OCI-LY7 (cell line): Measurements from ENCODE around the gene NOL6. TPM values are rescaled to one million over a fixed set of nuclear protein-coding genes. Genes with fewer than 3 reads are reported as not detected.

Experiments used
- BruUV-seq: library from RNA; stranded (reverse); fragments of 400-500 nt; replicated peaks from 2 replicates; lab custom pipeline; 2021; lab: Mats Ljungman, UMichigan
- CTCF ChIA-PET: fragments of 300-600 bp; sonication (Branson Sonifier 250); formaldehyde crosslinking; loops from one replicate; lab custom pipeline; 2022; ENCODE audit warnings: antibody characterized with exemption; ENCODE audit not compliant: unreplicated experiment; lab: Charles Lee
- POLR2A ChIA-PET: fragments of 300-600 bp; sonication (Branson Sonifier 250); formaldehyde crosslinking; loops from one replicate; lab custom pipeline; 2022; ENCODE audit warnings: antibody characterized with exemption; lab: Charles Lee
- DNase-seq: peaks from one replicate; pipeline ENCODE4 v3.0.0-alpha.2; 2015; ENCODE audit warnings: low spot score
- H2AFZ ChIP-seq: fragments of 200-600 bp; sonication (generic), shearing (Covaris generic); 2 replicates; pipeline ENCODE4 v1.6.1; 2014; ENCODE audit warnings: mild to moderate bottlenecking, antibody characterized with exemption, low read length, moderate library complexity
- H3K27ac ChIP-seq: fragments of 200-600 bp; sonication (generic); 2 replicates; pipeline ENCODE4 v1.5.1; 2014; ENCODE audit warnings: mixed run types, low read depth, mild to moderate bottlenecking, moderate library complexity, low read length, inconsistent platforms; ENCODE audit not compliant: poor library complexity, severe bottlenecking
- H3K36me3 ChIP-seq: fragments of 200-600 bp; sonication (generic); 2 replicates; pipeline ENCODE4 v1.6.1; 2014; ENCODE audit warnings: mild to moderate bottlenecking, antibody characterized with exemption, low read length, moderate library complexity, mixed read lengths; ENCODE audit not compliant: insufficient read depth
- H3K4me1 ChIP-seq: fragments of 200-600 bp; sonication (generic); 2 replicates; pipeline ENCODE4 v1.5.1; 2014; ENCODE audit warnings: mild to moderate bottlenecking, low read length; ENCODE audit not compliant: insufficient read depth, poor library complexity, severe bottlenecking
- H3K4me2 ChIP-seq: fragments of 200-600 bp; sonication (generic); 2 replicates; pipeline ENCODE4 v1.6.1; 2014; ENCODE audit warnings: mild to moderate bottlenecking, low read length
- H3K4me3 ChIP-seq: fragments of 200-600 bp; sonication (generic); 2 replicates; pipeline ENCODE4 v1.5.1; 2014; ENCODE audit warnings: mild to moderate bottlenecking, low read depth, low read length; ENCODE audit not compliant: poor library complexity, severe bottlenecking
- H3K79me2 ChIP-seq: fragments of 200-600 bp; sonication (generic); 2 replicates; pipeline ENCODE4 v1.6.1; 2016; ENCODE audit warnings: low read depth, mild to moderate bottlenecking, low read length, moderate library complexity, mixed read lengths; ENCODE audit not compliant: insufficient read depth
- H3K9me2 ChIP-seq: fragments of 200-600 bp; sonication (generic); 2 replicates; pipeline ENCODE4 v1.6.1; 2016; ENCODE audit warnings: mild to moderate bottlenecking, low read length, mixed read lengths; ENCODE audit not compliant: insufficient read depth
- H3K9me3 ChIP-seq: fragments of 200-600 bp; sonication (generic); 2 replicates; pipeline ENCODE4 v1.6.1; 2014; ENCODE audit warnings: mild to moderate bottlenecking, mixed run types, low read length, mixed read lengths
- H4K20me1 ChIP-seq: fragments of 200-600 bp; sonication (generic); 2 replicates; pipeline ENCODE4 v1.6.1; 2014; ENCODE audit warnings: mild to moderate bottlenecking, antibody characterized with exemption, low read length, moderate library complexity, mixed read lengths; ENCODE audit not compliant: insufficient read depth
- CTCF ChIP-seq: fragments of 200-600 bp; sonication (generic); conservative IDR thresholded peaks from 2 replicates; pipeline ENCODE4 v1.5.1; 2014; ENCODE audit warnings: mild to moderate bottlenecking, antibody characterized with exemption, low read length, moderate library complexity, mixed read lengths
- EZH2phosphoT487 ChIP-seq: fragments of 200-600 bp; sonication (generic); IDR thresholded peaks from 2 replicates; pipeline ENCODE4 v1.6.1; 2018; ENCODE audit warnings: low read depth, borderline replicate concordance, mild to moderate bottlenecking, mixed run types, antibody characterized with exemption, low read length, moderate library complexity, mixed read lengths
- intact Hi-C: fragments of 100-400 bp; cut with micrococcal nuclease; formaldehyde crosslinking; loops from one replicate; pipeline ENCODE4 v1.10.0; 2022; ENCODE audit not compliant: unreplicated experiment
- total RNA-seq, 2 experiments: library from RNA; depleted of rRNA in 1 of 2; stranded (reverse); fragments of >200 nt in 1 of 2; shearing (Covaris generic) in 1 of 2; gene quantifications; 2 replicates each; pipeline ENCODE4 v1.2.3, GENCODE V29; 2014 to 2022

The NOL6 gene
- total RNA-seq, 2 experiments from 2014 or later: 28.8 to 30.9 TPM

- ChIA-PET POLR2A (interaction anchor here (1.0 to 8.6 kb wide), 5 partner anchors 12 to 21 kb away, joined by 4 to 50 read pairs (median 5); partner anchors contain the start of gene NOL6), CTCF (interaction anchor here (0.5 to 3.7 kb wide), 13 partner anchors 9 to 286 kb away, joined by 3 to 28 read pairs (median 4); partner anchors contain the start of gene NOL6)
- Histone ChIP-seq H4K20me1 (no peaks in the 10 kb centered on the region), H2AFZ (peak overlapping the region; percentile 78), H3K9me2 (no peaks in the 10 kb centered on the region), H3K79me2 (no peaks in the 10 kb centered on the region), H3K36me3 (no peaks in the 10 kb centered on the region), H3K4me1 (peaks cover 30% of the 10 kb centered on the region), H3K4me3 (peak overlapping the region; percentile 10), H3K9me3 (no peaks in the 10 kb centered on the region), H3K27ac (peak overlapping the region; percentile 75), H3K4me2 (peak overlapping the region; percentile 51)
- intact Hi-C loops: loop anchor here (1.0 to 2.0 kb wide), 2 partner anchors 38 to 50 kb away; no protein-coding TSS in a partner anchor
- DNase-seq: peak; percentile 77
- TF ChIP-seq CTCF: peak; percentile 97
- no peak for TF ChIP-seq EZH2phosphoT487
- BruUV-seq: no TSS peak
Measured at GRCh38 chr9:33452828-33453271, 20.9 kb downstream of the NOL6 start.

- ChIA-PET POLR2A (interaction anchor here (0.6 to 8.6 kb wide), 2 partner anchors 23 to 41 kb away, joined by 3 to 50 read pairs; partner anchors contain the start of gene NOL6), CTCF (interaction anchor here (0.6 to 3.7 kb wide), 2 partner anchors 22 to 224 kb away, joined by 3 to 28 read pairs; partner anchors contain the start of gene NOL6)
- no peak for DNase-seq
- Histone ChIP-seq H3K27ac (no peak overlapping the region), H3K9me3 (no peaks in the 10 kb centered on the region), H3K4me3 (no peak overlapping the region), H3K9me2 (no peaks in the 10 kb centered on the region), H4K20me1 (no peaks in the 10 kb centered on the region), H3K79me2 (no peaks in the 10 kb centered on the region), H3K4me1 (peaks cover 50% of the 10 kb centered on the region), H3K4me2 (no peak overlapping the region), H2AFZ (no peak overlapping the region), H3K36me3 (no peaks in the 10 kb centered on the region)
- BruUV-seq: no TSS peak
- intact Hi-C loops: no loop called here
- TF ChIP-seq CTCF (no peak), EZH2phosphoT487 (no peak)
Measured at GRCh38 chr9:33450621-33451146, 23.0 kb downstream of the NOL6 start.

- peaks cover 53% of the 10 kb centered on the region for H3K4me1 ChIP-seq
- no peak overlapping the region for H2AFZ ChIP-seq
- H3K9me2 ChIP-seq: no peaks in the 10 kb centered on the region
- H3K4me3 ChIP-seq: no peak overlapping the region
- CTCF ChIA-PET: no interaction called here
- H3K4me2 ChIP-seq: no peak overlapping the region
- no peak overlapping the region for H3K27ac ChIP-seq
- H3K36me3 ChIP-seq: no peaks in the 10 kb centered on the region
- H4K20me1 ChIP-seq: no peaks in the 10 kb centered on the region
- H3K9me3 ChIP-seq: no peaks in the 10 kb centered on the region
- intact Hi-C loops: no loop called here
- TF ChIP-seq CTCF (no peak), EZH2phosphoT487 (no peak)
- H3K79me2 ChIP-seq: no peaks in the 10 kb centered on the region
- no peak for DNase-seq
- no TSS peak for BruUV-seq
- POLR2A ChIA-PET: interaction anchor here (8.6 kb wide), 1 partner anchor 24 kb away, joined by 50 read pairs; the partner anchor contains the start of gene NOL6
Measured at GRCh38 chr9:33449715-33450114, 24.0 kb downstream of the NOL6 start.
